Measurements from ENCODE around the gene KCNAB1.
"Not testable (repeated sequence)": the region's sequence is repeated elsewhere in the genome, so short reads cannot be mapped to it uniquely, and the experiment has no call there.

KCNAB1 gene

DNA sequence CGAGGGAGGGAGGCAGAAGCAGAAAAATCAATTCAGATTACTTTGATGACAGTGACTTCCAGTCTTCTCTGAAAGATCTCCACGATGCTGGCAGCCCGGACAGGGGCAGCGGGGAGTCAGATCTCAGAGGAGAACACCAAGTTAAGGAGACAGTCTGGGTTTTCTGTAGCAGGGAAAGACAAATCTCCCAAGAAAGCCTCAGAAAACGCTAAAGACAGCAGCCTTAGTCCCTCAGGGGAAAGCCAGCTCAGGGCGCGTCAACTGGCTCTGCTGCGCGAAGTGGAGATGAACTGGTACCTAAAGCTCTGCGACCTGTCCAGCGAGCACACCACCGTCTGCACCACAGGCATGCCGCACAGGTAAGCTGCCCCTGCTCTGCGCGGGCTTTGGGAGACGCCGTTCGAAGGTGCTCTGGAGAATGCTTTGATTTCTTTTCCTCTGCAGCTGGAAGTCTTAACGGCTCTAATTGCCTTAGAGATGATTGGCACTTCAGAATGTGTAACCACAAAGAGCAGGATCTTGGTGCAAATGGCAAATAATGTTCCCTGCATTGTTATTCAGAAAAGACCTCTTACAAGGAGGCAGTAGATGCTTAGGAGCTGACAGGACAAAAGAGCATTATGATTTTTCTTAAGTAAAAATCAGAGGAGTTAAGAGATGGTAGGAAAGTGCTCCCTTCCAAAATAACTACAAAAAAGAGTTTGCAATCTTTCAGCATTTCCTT is at the start of gene KCNAB1:
Gene KCNAB1 (plus strand): TSS at position 51 of the 724 bp plus-strand sequence.
- DNase-seq = no peak

GRCh38 chr3:156071031-156071430 is 49.3 kb upstream of the KCNAB1 start:
- DNase-seq = no peak

- DNase-seq = not testable (repeated sequence)
Observed at GRCh38 chr3:156072950-156073657, 47.3 kb upstream of the KCNAB1 start.

DNA sequence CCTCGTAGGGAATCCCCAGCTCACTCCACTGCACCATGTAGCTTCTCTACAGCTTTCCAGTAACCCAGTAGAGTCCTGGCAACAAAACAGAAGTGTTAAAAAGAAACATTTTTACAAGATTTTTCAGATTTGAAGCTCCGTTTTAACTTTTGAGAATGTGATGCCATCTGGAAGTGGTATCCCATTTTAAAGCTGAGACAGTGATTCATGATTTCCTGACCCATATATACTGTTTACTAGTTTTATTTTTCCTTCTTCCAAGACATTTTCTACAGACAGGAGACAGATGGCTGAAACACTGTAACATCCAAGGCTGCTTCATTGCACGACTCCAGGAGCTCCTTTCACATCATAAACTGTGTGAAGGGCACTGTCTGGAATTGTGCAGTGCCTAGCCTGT is 30.3 kb upstream of the KCNAB1 start:
- no peak for DNase-seq

DNA sequence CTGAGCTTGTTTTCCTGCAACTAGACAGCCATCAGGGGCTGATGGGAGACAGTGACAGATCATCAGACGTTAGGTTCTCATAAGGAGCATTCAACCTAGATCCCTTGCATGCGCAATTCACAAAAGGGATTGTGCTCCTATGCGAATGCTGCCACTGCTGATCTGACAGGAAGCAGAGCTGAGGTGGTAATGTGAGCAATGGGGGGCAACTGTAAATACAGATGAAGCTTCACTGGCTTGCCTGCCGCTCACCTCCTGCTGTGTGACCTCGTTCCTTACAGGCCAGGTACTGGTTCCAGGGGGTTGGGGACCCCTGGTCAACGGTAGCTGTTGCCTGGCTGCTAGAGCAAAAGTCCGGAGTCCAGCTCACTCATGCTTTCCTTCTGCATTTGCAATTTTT is 26.4 kb upstream of the KCNAB1 start:
- DNase-seq = no peak

DNA sequence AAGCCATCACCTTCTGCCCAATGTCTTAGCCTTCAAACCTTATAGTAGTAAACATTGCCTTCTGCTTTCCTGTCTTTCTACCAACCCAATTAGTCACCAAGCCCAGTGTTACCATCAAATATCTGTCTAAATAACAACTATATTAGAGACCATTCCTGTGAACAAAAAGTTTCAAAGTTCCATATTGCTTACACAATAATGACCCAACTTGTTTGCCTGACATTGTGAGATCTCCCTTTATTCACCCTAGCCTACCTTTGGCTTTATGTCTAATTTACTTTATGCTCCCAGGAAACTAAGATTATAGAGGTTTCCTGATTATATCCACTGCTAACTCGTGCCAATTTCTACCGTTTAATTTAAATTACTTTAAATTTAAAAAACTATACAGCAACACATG is 26.0 kb upstream of the KCNAB1 start:
- DNase-seq = no peak

DNA sequence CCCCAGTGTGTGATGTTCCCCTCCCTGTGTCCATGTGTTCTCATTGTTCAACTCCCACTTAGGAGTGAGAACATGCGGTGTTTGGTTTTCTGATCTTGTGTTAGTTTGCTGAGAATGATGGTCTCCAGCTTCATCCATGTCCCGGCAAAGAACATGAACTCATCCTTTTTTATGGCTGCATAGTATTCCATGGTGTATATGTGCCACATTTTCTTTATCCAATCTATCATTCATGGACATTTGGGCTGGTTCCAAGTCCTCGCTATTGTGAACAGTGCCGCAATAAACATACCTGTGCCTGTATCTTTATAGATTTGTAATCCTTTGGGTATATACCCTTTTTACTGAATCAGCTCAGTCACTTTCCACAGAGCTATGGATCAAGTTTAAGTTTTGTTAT is 24.7 kb upstream of the KCNAB1 start:
- DNase-seq = not testable (repeated sequence)

- no peak for DNase-seq
Observed at GRCh38 chr3:156098437-156099035, 21.8 kb upstream of the KCNAB1 start.

- not testable (repeated sequence) for DNase-seq
Observed at GRCh38 chr3:156099348-156099747, 21.0 kb upstream of the KCNAB1 start.

- DNase-seq = not testable (repeated sequence)
Observed at GRCh38 chr3:156099984-156100383, 20.4 kb upstream of the KCNAB1 start.

- DNase-seq = no peak
Observed at GRCh38 chr3:156102267-156102931, 18.0 kb upstream of the KCNAB1 start.

DNA sequence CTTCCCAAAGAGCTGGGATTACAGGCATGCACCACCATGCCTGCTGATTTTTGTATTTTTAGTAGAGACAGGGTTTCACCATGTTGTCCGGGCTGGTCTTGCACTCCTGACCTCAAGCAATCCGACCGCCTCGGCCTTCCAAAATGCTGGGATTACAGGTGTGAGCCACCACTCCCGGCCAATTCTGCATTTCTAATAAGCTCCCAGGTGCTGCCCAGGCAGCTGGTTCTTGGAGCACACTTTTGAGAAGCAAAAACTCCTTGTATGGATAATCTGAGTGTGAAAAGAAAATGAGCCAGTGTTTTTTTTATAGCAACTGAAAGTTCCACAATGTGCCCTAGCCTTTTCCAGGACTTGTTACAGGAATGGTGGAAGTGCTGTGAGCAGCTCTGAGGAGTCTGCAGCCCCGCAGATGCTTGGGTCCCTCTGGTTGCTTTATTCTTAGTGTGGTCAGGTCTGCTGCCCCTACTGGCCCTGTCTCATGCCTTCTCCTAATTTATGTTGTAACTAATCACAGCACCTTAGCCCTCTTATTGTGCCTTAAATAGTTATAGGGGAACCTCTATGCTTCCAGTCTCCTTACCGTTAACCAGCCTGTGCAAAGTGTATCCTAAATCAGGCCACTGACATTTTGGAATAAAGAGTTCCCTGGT is 13.5 kb upstream of the KCNAB1 start:
- no peak for DNase-seq

- DNase-seq = no peak
Observed at GRCh38 chr3:156107504-156107903, 12.9 kb upstream of the KCNAB1 start.

DNA sequence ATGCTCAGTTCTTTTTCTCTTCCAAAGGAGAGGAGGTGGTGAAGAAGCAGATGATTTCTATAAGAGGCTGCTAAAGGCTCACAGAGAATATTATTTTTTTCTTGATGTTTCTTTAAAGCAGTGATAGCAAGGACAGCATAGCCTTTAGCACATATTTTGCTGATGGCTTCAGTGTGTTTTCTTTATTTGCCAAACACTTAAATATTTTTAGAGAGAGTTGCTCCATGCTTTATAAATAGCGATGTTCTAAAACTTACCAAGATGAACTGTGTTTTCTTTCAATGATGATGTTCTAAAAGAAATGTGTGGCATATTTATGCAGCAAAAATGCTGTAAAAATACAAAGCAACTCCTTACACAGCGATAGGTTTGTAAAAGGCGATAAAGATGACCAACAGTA is 11.8 kb upstream of the KCNAB1 start:
- no peak for DNase-seq

DNA sequence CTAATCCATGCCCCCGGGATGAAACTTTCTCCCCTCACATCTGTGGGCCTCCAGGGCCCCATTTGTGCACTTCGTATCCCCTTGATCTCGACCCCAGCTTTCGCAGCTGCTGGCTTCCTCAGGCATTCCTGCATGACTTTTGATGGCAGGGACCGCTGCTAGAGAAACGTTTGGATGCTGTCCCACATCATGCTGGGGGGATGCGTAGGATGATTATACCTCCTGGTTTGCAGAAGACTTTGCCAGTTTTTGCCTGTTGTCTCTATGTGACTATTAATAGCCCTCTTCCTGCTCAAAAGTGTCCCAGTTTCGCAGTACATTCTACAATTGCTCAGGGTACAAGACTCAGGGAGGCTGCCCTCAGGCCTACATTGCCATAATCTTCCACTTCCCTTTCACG is 10.4 kb upstream of the KCNAB1 start:
- no peak for DNase-seq

DNA sequence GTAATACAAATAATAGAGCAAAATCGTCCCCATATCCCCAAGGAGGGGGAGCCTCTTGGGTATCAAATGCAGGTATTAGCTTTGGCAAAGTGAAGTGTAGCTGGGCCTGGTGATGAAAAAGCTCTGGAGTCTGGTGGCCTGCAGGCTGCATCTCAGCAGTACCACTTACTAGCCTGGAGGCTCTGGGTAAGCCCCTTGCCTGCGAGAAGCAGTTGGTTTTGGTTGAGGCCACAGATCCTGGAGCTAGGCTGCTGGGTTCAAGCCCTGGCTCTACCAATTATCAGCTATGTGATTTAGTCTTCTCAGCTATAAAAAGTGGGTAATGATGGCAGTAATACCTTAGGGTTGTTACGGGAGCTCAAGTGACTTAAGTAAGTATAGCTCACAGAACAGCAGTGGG is 6.1 kb downstream of the KCNAB1 start:
- no peak for DNase-seq

- DNase-seq = no peak
Observed at GRCh38 chr3:156131241-156131640, 10.9 kb downstream of the KCNAB1 start.

DNA sequence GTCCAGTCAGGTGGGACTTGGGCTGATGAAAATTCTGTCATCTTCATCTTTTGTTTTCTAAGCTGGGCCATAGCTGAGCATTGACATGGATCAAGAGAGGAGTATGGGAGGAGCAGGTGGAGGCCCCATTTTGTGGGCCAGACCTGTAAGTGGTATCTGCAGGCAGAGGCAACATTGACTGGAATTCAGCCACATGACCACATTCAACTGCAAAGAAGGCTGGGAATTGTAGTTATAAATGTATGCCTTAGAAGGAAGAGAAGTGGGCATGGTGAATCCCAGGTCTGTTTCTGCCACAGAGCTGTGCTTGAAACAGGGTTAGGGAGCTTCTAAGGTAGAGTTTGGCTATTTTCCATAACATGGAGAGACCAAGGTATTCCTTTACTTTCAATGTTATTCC is 11.4 kb downstream of the KCNAB1 start:
- no peak for DNase-seq

DNA sequence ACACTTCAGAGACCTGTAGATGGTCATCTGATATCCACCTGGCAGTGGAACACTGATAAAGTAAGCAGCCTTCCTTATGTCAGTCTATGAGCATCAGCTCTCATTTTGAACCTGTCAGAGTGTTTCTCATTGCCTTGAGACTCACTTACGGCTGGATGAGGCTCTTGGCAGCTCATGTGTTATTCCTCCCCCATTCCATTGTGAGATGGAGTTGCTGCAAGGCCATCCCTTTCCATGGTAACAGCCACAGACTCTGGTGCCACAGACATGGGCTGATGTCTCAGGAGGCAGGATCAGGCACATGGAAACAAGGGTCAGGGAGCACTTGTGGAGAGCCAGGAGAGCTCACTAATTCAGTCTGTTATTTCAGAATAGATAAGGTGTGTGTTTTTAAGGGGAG is 11.9 kb downstream of the KCNAB1 start:
- no peak for DNase-seq

DNA sequence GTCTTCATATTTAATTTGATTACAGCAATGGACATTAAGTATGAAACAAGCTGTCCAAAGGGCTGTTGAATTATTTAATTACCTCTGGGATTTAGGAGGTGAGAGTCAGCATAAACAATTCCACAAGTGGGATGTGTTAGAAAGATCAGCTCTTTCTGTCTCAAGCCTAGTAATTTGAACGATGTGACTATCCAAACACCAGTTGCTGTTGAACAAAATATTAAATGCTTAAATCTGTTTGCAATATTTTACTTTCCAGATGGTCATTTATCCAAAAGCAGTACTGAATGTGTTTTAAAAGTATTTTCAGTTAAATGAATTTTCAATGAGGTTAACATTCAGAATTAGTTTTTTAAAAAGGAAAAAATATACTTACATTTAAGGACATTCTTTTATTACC is 12.7 kb downstream of the KCNAB1 start:
- DNase-seq = no peak

DNA sequence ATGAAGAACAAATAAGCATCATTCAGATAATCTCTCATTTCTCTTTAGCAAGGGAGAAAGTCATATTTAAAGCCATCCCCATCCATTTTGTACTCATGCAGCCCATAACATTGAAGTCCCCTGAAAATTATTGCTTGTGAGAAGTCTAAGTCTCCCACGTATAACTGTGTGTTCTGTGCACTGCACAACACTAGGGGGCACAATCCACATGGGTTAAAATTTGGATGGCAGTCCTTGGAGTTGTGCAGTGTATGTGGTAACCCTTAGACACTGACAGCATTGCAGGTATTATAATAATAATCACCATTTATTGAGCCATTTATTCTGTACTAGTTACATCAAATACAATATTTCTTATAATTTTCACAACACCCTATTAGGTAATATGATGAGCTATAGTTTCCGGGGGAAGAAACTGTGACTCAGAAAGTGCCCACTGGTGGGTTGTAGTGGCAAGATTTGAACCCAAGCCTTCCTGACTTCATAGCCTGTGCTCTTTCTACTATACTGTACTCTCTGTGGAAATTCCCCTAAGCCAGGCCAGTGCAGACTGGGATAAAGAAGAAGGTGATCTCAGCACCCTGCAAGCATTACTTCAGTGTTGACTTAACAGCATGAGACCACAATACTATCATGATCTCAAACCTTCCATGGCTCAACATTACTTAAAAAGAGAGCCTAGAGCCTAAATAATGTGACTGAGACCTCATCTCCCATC is 15.7 kb downstream of the KCNAB1 start:
- DNase-seq = no peak

- DNase-seq = not testable (repeated sequence)
Observed at GRCh38 chr3:156137397-156137796, 17.0 kb downstream of the KCNAB1 start.

Data from CD4-positive, alpha-beta T cell treated with Interleukin-17A for 1 hour (primary cell).